ACC112 (cell line): ENCODE data around the gene TTLL7.

Experiments used
- H2AFZ ChIP-seq: fragments of 200-600 bp; sonication (generic); one replicate; pipeline ENCODE4 v1.6.0; 2017; ENCODE audit warnings: antibody characterized with exemption, low read length; ENCODE audit not compliant: unreplicated experiment
- H3K27ac ChIP-seq: fragments of 200-600 bp; sonication (generic); 2 replicates; pipeline ENCODE4 v1.5.1; 2014; ENCODE audit warnings: low read depth, mild to moderate bottlenecking, antibody characterized with exemption, low read length, moderate library complexity
- H3K27me3 ChIP-seq: fragments of 200-600 bp; sonication (generic); 2 replicates; pipeline ENCODE4 v1.6.1; 2014; ENCODE audit warnings: mild to moderate bottlenecking, antibody characterized with exemption, low read length, moderate library complexity, mixed read lengths; ENCODE audit not compliant: insufficient read depth
- H3K36me3 ChIP-seq: fragments of 200-600 bp; sonication (generic); 2 replicates; pipeline ENCODE4 v1.6.1; 2016; ENCODE audit warnings: mild to moderate bottlenecking, antibody characterized with exemption, low read length, moderate library complexity, mixed read lengths; ENCODE audit not compliant: insufficient read depth
- H3K4me1 ChIP-seq: fragments of 200-600 bp; sonication (generic); one replicate; pipeline ENCODE4 v1.6.1; 2016; ENCODE audit warnings: low read length, mixed read lengths; ENCODE audit not compliant: insufficient read depth, unreplicated experiment, control insufficient read depth
- H3K4me3 ChIP-seq: fragments of 200-600 bp; sonication (generic); 2 replicates; pipeline ENCODE4 v1.5.1; 2014; ENCODE audit warnings: mild to moderate bottlenecking, low read depth, low read length
- H3K79me2 ChIP-seq: fragments of 200-600 bp; sonication (generic); one replicate; pipeline ENCODE4 v1.6.0; 2016; ENCODE audit warnings: low read length; ENCODE audit not compliant: control insufficient read depth, unreplicated experiment, insufficient read depth

Gene TTLL7

DNA sequence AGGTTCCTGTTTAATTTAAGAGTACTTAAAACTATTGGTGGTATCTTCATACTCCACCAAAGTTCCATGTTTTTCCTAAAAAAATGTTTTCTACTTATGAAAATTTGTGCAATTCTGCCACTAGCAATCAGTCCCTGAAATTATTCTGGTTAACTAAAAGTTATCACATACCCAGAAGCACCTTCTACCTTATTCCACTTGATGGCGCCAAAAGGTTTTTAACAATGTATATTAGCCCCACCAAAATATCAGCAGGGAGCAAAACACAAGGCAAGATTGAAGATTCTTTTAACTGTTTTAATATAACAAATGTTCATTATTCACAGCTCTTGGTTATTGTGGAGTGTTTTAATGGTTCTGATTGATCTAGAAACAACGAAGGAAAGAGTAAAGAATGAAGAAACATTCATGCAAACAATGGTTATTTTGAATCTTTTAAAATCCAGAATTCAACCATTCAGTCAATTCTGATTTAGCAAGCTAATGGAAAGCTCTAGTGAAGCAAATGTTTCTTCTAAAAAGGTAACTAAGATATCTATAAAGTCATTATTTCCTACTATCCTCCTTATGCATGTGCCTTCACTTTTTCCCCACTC lies 67.2 kb downstream of the TTLL7 start:
- Histone ChIP-seq H3K36me3 (no peaks in the 10 kb centered on the region), H3K27me3 (no peaks in the 10 kb centered on the region), H3K79me2 (no peaks in the 10 kb centered on the region), H2AFZ (no peak overlapping the region), H3K4me1 (peaks cover 5% of the 10 kb centered on the region), H3K4me3 (no peak overlapping the region), H3K27ac (no peak overlapping the region)

DNA sequence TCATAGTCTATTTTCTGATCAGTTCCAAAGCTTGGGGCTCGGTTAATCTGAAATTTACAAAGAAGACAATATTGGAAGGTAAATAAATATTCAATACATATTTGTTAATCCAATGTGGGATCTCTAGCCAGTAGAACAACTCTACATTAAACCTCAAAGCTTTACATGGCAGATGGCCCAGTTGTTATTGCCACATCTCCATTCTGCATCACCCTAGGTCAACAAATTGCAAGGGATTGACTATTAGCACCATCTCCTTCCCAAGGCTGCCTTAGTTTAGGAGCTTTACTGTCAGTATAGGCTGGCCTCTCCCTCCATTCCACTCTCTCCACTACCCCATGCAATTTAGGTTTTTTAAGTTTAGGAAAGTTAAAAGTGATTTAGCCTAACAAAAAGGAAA lies 69.7 kb downstream of the TTLL7 start:
- peaks cover 5% of the 10 kb centered on the region for H3K4me1 ChIP-seq
- H3K4me3 ChIP-seq: no peak overlapping the region
- H3K27ac ChIP-seq: no peak overlapping the region
- no peaks in the 10 kb centered on the region for H3K79me2 ChIP-seq
- H2AFZ ChIP-seq: no peak overlapping the region
- H3K36me3 ChIP-seq: no peaks in the 10 kb centered on the region
- H3K27me3 ChIP-seq: no peaks in the 10 kb centered on the region

DNA sequence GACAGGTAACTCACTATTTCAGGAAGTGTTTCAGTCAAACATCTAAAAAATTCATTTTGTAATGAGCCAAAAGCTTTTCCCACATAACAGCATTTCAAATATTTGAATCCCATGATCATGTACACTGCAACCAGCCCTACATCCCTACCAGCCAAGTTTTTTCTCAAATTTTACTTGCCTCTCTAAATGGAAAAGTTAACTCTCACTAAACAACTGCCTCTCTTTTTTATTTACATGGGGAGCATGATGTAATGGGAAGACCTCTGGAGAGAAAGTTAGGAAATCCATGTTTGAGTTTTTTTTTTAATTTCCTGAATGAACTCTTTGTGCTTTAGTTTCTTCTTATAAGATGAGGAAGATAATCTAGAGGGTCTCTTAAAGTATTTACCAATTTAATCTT lies 70.5 kb downstream of the TTLL7 start:
- no peak overlapping the region for H3K27ac ChIP-seq
- H3K79me2 ChIP-seq: no peaks in the 10 kb centered on the region
- no peaks in the 10 kb centered on the region for H3K27me3 ChIP-seq
- no peak overlapping the region for H2AFZ ChIP-seq
- H3K4me3 ChIP-seq: no peak overlapping the region
- H3K36me3 ChIP-seq: no peaks in the 10 kb centered on the region
- H3K4me1 ChIP-seq: peaks cover 5% of the 10 kb centered on the region

DNA sequence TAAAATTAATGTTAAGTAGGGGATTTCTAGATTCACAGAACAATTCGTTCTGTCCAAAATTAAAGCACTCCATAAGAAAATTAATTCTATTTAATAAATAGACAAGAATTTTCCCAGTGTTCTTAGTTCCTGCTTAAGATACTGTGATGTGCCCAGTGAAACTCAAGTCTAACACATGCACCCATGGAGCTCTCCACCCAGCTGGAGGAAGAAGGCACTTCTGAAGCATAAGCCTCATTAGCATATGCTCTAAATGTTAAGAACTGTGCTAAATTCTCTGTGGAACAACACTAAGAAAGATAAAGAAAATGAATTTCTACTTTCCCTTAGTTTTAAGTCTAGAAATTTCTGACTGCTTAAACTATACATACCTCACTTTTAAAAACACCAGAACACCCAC lies 71.2 kb downstream of the TTLL7 start:
- H3K27me3 ChIP-seq: no peaks in the 10 kb centered on the region
- H3K4me3 ChIP-seq: no peak overlapping the region
- H3K4me1 ChIP-seq: peaks cover 5% of the 10 kb centered on the region
- no peak overlapping the region for H2AFZ ChIP-seq
- no peaks in the 10 kb centered on the region for H3K36me3 ChIP-seq
- no peaks in the 10 kb centered on the region for H3K79me2 ChIP-seq
- H3K27ac ChIP-seq: no peak overlapping the region

DNA sequence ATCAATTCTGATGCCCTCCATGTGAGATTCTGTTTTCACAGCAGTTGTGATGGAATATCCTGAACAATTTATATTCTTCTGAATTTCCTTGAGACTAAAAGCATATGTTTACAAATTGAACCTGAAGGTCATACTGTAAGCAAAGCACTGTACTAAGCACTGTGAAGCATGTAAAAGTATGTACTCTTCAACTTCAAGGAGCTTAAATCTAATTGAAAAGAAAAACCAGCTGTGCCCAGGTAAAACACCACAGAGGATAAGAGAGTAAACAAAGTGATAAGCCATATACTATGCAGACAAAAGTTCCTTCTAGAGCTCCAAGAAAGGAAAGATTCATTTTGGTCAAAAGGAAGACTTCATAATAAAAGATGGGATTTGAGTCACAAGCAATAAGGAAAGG lies 71.9 kb downstream of the TTLL7 start:
- Histone ChIP-seq H3K27ac (no peak overlapping the region), H3K27me3 (no peaks in the 10 kb centered on the region), H3K79me2 (no peaks in the 10 kb centered on the region), H3K36me3 (no peaks in the 10 kb centered on the region), H3K4me1 (peaks cover 5% of the 10 kb centered on the region), H3K4me3 (no peak overlapping the region), H2AFZ (no peak overlapping the region)

DNA sequence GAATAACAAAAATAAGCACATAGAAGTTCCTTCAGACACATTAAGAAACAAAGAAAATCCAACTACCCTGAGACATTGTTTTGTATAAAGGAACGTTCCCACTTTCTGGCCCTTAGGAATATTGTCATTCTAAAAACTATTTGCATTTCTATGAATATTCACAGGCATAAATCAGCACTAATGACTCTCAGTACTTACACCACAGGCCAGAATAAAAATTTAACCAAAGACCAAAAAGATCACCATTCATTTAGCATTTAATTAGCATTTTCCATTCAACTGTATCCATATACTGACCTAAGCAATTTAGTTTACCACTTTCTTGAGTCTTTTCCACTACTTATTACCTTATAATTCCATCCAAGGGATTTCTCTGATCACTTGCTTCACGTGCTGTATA lies 75.4 kb downstream of the TTLL7 start:
- Histone ChIP-seq H3K27me3 (no peaks in the 10 kb centered on the region), H3K36me3 (peaks cover 18% of the 10 kb centered on the region), H3K4me3 (no peak overlapping the region), H3K27ac (no peak overlapping the region), H3K4me1 (no peaks in the 10 kb centered on the region), H3K79me2 (no peaks in the 10 kb centered on the region), H2AFZ (no peak overlapping the region)

DNA sequence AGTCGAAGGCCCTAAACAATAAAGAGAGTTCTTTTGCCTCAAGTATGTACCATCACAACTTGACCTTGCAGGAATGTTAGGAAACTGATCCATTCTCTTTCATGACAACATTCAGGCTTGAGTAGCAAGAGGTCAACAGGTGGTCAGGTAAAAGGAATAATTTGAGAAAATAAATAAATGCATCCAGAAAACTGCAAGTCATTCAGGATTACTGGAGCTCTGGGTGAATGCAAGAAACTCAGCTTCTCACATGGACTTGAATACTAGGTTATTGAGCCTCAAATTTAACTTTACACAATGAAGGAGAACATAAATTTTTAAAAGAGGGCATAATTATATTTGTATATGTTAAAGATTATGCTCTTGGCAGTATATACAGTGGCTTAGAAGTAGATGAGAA lies 76.5 kb downstream of the TTLL7 start:
- peaks cover 21% of the 10 kb centered on the region for H3K36me3 ChIP-seq
- H3K27me3 ChIP-seq: no peaks in the 10 kb centered on the region
- no peaks in the 10 kb centered on the region for H3K4me1 ChIP-seq
- no peaks in the 10 kb centered on the region for H3K79me2 ChIP-seq
- no peak overlapping the region for H3K27ac ChIP-seq
- H2AFZ ChIP-seq: no peak overlapping the region
- H3K4me3 ChIP-seq: no peak overlapping the region

DNA sequence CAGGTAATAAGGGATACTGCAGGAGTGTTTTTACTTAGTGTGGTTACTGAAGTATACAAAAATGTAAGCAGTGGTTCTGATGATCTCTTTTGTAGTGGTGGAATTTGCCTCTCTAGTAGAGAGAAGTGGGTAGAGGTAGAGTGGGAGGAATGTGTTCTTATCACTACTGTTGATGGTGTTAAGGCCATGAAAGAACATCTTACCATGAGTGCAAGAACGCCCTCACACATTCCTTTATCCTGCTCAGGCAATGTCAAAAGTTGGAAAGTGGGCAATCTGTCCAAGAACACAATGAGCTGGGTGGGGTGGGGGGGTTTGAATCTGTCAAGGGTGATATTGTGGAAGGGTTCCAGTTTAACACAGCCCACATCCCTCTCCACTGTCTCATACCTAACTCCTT lies 78.6 kb downstream of the TTLL7 start:
- Histone ChIP-seq H3K27me3 (no peaks in the 10 kb centered on the region), H3K36me3 (peaks cover 26% of the 10 kb centered on the region), H3K27ac (no peak overlapping the region), H3K79me2 (no peaks in the 10 kb centered on the region), H2AFZ (no peak overlapping the region), H3K4me3 (no peak overlapping the region), H3K4me1 (no peaks in the 10 kb centered on the region)

DNA sequence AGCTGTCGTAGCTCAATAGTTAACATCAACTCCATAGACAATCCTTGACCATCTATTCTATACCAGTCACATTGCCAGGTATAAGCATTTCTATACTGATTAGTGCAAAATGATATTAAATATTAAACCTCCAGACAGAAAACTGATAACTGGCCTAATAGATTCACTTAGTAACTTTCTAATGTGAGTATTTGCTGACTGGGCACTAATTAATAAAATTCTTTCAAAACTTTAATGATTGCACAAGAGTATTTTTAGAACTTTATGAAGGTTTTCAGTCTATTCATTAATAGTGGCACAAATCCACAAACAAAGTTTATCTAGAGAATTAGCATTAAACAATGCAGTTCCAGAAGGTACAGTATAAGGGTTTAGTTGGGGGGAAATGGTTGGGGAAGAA lies 79.1 kb downstream of the TTLL7 start:
- no peaks in the 10 kb centered on the region for H3K27me3 ChIP-seq
- no peak overlapping the region for H3K27ac ChIP-seq
- H3K36me3 ChIP-seq: peaks cover 26% of the 10 kb centered on the region
- no peaks in the 10 kb centered on the region for H3K4me1 ChIP-seq
- no peaks in the 10 kb centered on the region for H3K79me2 ChIP-seq
- no peak overlapping the region for H2AFZ ChIP-seq
- H3K4me3 ChIP-seq: no peak overlapping the region

DNA sequence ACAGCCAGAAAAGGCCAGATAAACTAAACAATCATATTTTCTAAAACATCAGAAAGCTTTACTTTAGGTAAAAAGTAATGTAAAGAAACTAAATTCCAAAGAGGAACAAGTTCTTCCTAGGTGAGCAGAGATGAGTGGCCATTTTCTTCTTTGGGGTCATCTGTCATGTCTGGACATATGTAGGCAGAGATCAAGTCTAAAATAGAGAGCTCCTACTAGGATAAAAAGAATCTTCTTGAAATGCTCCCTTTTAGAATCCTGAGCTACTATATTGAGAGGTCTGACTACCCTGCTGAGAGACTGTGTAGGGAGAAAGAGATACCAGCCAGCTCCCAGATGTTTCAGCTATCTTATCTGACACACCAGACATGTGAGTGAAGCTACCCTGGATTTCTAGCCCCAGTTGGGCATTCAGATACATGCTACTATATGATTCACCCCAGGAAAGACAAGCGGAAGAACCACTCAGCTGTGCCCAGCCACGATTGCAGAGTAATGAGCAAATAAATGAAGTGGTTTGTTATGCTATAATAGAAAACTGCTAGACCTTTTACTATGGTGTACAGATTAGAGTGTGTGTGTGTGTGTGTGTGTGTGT lies 80.1 kb downstream of the TTLL7 start:
- no peak overlapping the region for H3K4me3 ChIP-seq

DNA sequence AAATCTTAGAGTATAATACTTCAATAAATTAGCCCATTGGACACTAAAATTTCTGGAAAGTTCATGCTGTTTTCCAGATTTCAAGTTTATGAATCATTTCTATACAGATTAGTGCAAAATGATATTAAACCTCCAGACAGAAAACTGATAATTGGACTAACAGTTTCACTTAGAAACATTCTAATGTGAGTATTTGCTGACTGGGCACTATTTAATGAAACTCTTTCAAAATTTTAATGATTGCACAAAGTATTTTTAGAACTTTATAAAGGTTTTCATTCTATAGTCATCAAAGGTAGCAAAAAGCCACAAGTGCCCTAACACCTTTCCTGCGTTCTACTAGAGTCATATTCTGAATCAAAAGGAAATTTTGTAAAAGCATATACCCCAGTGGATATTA lies 81.0 kb downstream of the TTLL7 start:
- Histone ChIP-seq H2AFZ (no peak overlapping the region), H3K4me1 (no peaks in the 10 kb centered on the region), H3K27ac (no peak overlapping the region), H3K36me3 (peaks cover 26% of the 10 kb centered on the region), H3K4me3 (no peak overlapping the region), H3K79me2 (no peaks in the 10 kb centered on the region), H3K27me3 (no peaks in the 10 kb centered on the region)

More for the DNA sequence above, 80.1 kb downstream of the TTLL7 start:
- Histone ChIP-seq H2AFZ (no peak overlapping the region), H3K27me3 (no peaks in the 10 kb centered on the region), H3K4me1 (no peaks in the 10 kb centered on the region), H3K79me2 (no peaks in the 10 kb centered on the region), H3K36me3 (peaks cover 26% of the 10 kb centered on the region), H3K27ac (no peak overlapping the region)
